Thyroid gland (tissue), 4 donors: ENCODE measurements around the gene AP3D1. TPM values are rescaled to one million over a fixed set of nuclear protein-coding genes. Genes with fewer than 3 reads are reported as not detected.
"Not testable (repeated sequence)": the region's sequence is repeated elsewhere in the genome, so short reads cannot be mapped to it uniquely, and the experiment has no call there.

Source experiments
- DNase-seq, 2 donors: peaks; one replicate each; pipeline ENCODE4 v3.0.0-alpha.2; 2019
- H3K27ac ChIP-seq, 3 donors: fragments of 200-600 bp; sonication (generic); 1 replicate in 2 of 3; 2 replicates in 1 of 3; pipeline ENCODE4 v1.5.1; 2016 to 2019; ENCODE audit warnings: mild to moderate bottlenecking in 1 of 3, moderate library complexity in 1 of 3
- H3K27me3 ChIP-seq: fragments of 200-600 bp; sonication (generic); one replicate; pipeline ENCODE4 v1.5.1; 2019
- H3K36me3 ChIP-seq, 2 donors: fragments of 200-600 bp; sonication (generic); one replicate each; pipeline ENCODE4 v1.5.1; 2016 to 2019
- H3K4me1 ChIP-seq, 2 donors: fragments of 200-600 bp; sonication (generic); one replicate each; pipeline ENCODE4 v1.5.1; 2017 to 2019
- H3K4me3 ChIP-seq, 3 donors: fragments of 200-600 bp; sonication (generic); replicated peaks in 1 of 3; 1 replicate in 2 of 3; 2 replicates in 1 of 3; pipeline ENCODE4 v1.5.1; 2016; ENCODE audit warnings: mild to moderate bottlenecking in 1 of 3
- H3K9me3 ChIP-seq: fragments of 200-600 bp; sonication (generic); one replicate; pipeline ENCODE4 v1.5.1; 2017
- CTCF ChIP-seq, 6 experiments: fragments of 200-600 bp in 3 of 6; fragments of 450-650 bp in 3 of 6; sonication (generic) in 3 of 6; IDR thresholded peaks; one replicate each; pipeline ENCODE4 v1.5.1; 2016 to 2019; ENCODE audit warnings: antibody characterized with exemption in 6 of 6, mild to moderate bottlenecking in 2 of 6, inconsistent platforms in 1 of 6, moderate library complexity in 1 of 6
- POLR2A ChIP-seq, 2 donors: fragments of 450-650 bp; IDR thresholded peaks; one replicate each; pipeline ENCODE4 v1.6.1; 2017; ENCODE audit warnings: antibody characterized with exemption in 2 of 2, mild to moderate bottlenecking in 2 of 2, moderate library complexity in 1 of 2
- WGBS, 2 donors: methylation state at CpG; one replicate each; pipeline ENCODE4 v1.1.5; 2017; 5-methylcytosine and 5-hydroxymethylcytosine counted together
- intact Hi-C: fragments of 100-400 bp; cut with DNase I; formaldehyde crosslinking; loops from one replicate; pipeline ENCODE4 v1.15.1; 2023
- total RNA-seq, 4 donors: library from RNA; depleted of rRNA; stranded (reverse); fragments of >200 nt; gene quantifications; one replicate each; pipeline ENCODE4 v1.2.3, GENCODE V29; 2016

AP3D1 gene
- 100 to 1,000 TPM in 3 of 4 donors, 10 to 100 TPM in 1; 62.5 to 121 (median 118) TPM for total RNA-seq

GRCh38 chr19:2151339-2152229 lies at the start of gene AP3D1:
AP3D1 (minus strand) TSS chr19:2151566; CDS start chr19:2151334, 232 bp downstream.
- Histone ChIP-seq H3K9me3 (no peaks in the 10 kb centered on the region), H3K27me3 (no peaks in the 10 kb centered on the region), H3K27ac (peak within 1 kb of the TSS in 2 of 3 donors; percentile 57 to 80), H3K4me1 (peaks cover 11 to 19% of the 10 kb centered on the region in 2 donors), H3K4me3 (peak within 1 kb of the TSS; percentile 87 to 98 (median 90)), H3K36me3 (no peaks in the 10 kb centered on the region)
- peak; percentile 8 to 68 for TF ChIP-seq POLR2A (IDR thresholded peaks at IDR 0.05)
- no peak for TF ChIP-seq CTCF (IDR thresholded peaks at IDR 0.05)
- intact Hi-C loops: no loop called here
- WGBS, 2 donors: 3 to 6% methylated on average over 19 to 23 of the region's 74 CpGs
- DNase-seq: peak; percentile 100

- WGBS, 2 donors: 96 to 97% methylated on average over 44 to 50 of the region's 50 CpGs
- H3K27ac ChIP-seq, H3K9me3 ChIP-seq, intact Hi-C loops, H3K4me1 ChIP-seq, H3K4me3 ChIP-seq, DNase-seq, H3K27me3 ChIP-seq: not testable (repeated sequence)
- H3K36me3 ChIP-seq: peaks cover 1 to 13% of the 10 kb centered on the region in 2 donors
Observed at GRCh38 chr19:2200624-2201294, 49.4 kb upstream of the AP3D1 start.

GRCh38 chr19:2199861-2200623 lies 48.7 kb upstream of the AP3D1 start:
- DNase-seq: no peak
- no peaks in the 10 kb centered on the region for H3K27me3 ChIP-seq
- no peak overlapping the region for H3K27ac ChIP-seq
- H3K4me3 ChIP-seq: no peak overlapping the region
- peaks cover 9 to 16% of the 10 kb centered on the region in 2 donors for H3K36me3 ChIP-seq
- WGBS, 2 donors: 90 to 95% methylated on average over 24 to 34 of the region's 37 CpGs
- no peaks in the 10 kb centered on the region for H3K9me3 ChIP-seq
- intact Hi-C loops: no loop called here
- no peak for TF ChIP-seq CTCF (IDR thresholded peaks at IDR 0.05)
- no peak for TF ChIP-seq POLR2A (IDR thresholded peaks at IDR 0.05)
- H3K4me1 ChIP-seq: no peaks in the 10 kb centered on the region

GRCh38 chr19:2199215-2199614 lies 47.8 kb upstream of the AP3D1 start:
- H3K4me1 ChIP-seq: no peaks in the 10 kb centered on the region
- TF ChIP-seq POLR2A (IDR thresholded peaks at IDR 0.05): no peak
- TF ChIP-seq CTCF (IDR thresholded peaks at IDR 0.05): no peak
- H3K27ac ChIP-seq: no peak overlapping the region
- no peaks in the 10 kb centered on the region for H3K9me3 ChIP-seq
- no peaks in the 10 kb centered on the region for H3K27me3 ChIP-seq
- WGBS, 2 donors: 77% methylated on average over 14 of the region's 18 CpGs; no CpG with 5 or more reads in 1 of the 2 donors
- peaks cover 17 to 24% of the 10 kb centered on the region in 2 donors for H3K36me3 ChIP-seq
- intact Hi-C loops: no loop called here
- no peak overlapping the region for H3K4me3 ChIP-seq
- DNase-seq: no peak

- 96% methylated on average over 22 of the region's 22 CpGs; no CpG with 5 or more reads in 1 of the 2 donors for WGBS, 2 donors
- intact Hi-C loops: no loop called here
- no peak overlapping the region for H3K27ac ChIP-seq
- H3K27me3 ChIP-seq: no peaks in the 10 kb centered on the region
- H3K4me1 ChIP-seq: no peaks in the 10 kb centered on the region
- TF ChIP-seq CTCF (IDR thresholded peaks at IDR 0.05): no peak
- no peak for TF ChIP-seq POLR2A (IDR thresholded peaks at IDR 0.05)
- DNase-seq: no peak
- H3K36me3 ChIP-seq: peaks cover 18 to 30% of the 10 kb centered on the region in 2 donors
- H3K9me3 ChIP-seq: no peaks in the 10 kb centered on the region
- no peak overlapping the region for H3K4me3 ChIP-seq
Observed at GRCh38 chr19:2198317-2198716, 47.0 kb upstream of the AP3D1 start.
